AG04450 (cell line): ENCODE results near the gene CDK14. TPM values are rescaled to one million over a fixed set of nuclear protein-coding genes. Genes with fewer than 3 reads are reported as not detected.
A peak's percentile ranks its signal among the peaks of the same experiment; 100 is the strongest.

Experiments used
- CTCF ChIA-PET: fragments of 300-600, 350-600 bp; formaldehyde crosslinking; extraction: SDS; loops from one replicate; lab custom pipeline; 2022; ENCODE audit warnings: antibody characterized with exemption, inconsistent platforms; lab: Charles Lee
- POLR2A ChIA-PET: fragments of 350-600 bp; formaldehyde crosslinking; extraction: SDS; loops from one replicate; lab custom pipeline; 2021; ENCODE audit warnings: antibody characterized with exemption, inconsistent platforms; lab: Yijun Ruan, JAX
- DNase-seq: peaks from one replicate; pipeline ENCODE4 v3.0.0-alpha.2; 2011; ENCODE audit warnings: low read depth, low spot score
- H3K27ac ChIP-seq: one replicate; pipeline ENCODE4 v1.5.1; 2012; ENCODE audit warnings: low read depth, low read length, control low read depth
- H3K27me3 ChIP-seq: one replicate; pipeline ENCODE4 v1.6.0; 2012; ENCODE audit warnings: low read length; ENCODE audit not compliant: control insufficient read depth, insufficient read depth
- H3K4me3 ChIP-seq: 2 replicates; pipeline ENCODE4 v1.5.1; 2011; ENCODE audit warnings: mild to moderate bottlenecking, low read depth, low read length, control low read depth
- H3K9me3 ChIP-seq: 2 replicates; pipeline ENCODE4 v1.5.1; 2012; ENCODE audit warnings: low read length; ENCODE audit not compliant: control insufficient read depth, insufficient read depth
- CTCF ChIP-seq: IDR thresholded peaks from 2 replicates; pipeline ENCODE4 v1.5.1; 2011; ENCODE audit warnings: low read depth, low read length, control low read depth, inconsistent platforms
- polyA plus RNA-seq: library from polyadenylated mRNA; depleted of rRNA; stranded (reverse); fragments of >200 nt; gene quantifications from 2 replicates; pipeline ENCODE4 v1.2.3, GENCODE V29; 2011

CDK14 gene
- polyA plus RNA-seq, 1 experiment, result 28.4 TPM

GRCh38 chr7:90624225-90624911 is 28.2 kb downstream of the CDK14 start:
- Histone ChIP-seq H3K9me3 (no peaks in the 10 kb centered on the region), H3K4me3 (no peak overlapping the region), H3K27ac (peak overlapping the region; percentile 53), H3K27me3 (no peaks in the 10 kb centered on the region)
- TF ChIP-seq CTCF, result no peak
- POLR2A ChIA-PET, result no interaction called here
- DNase-seq, result no peak
- CTCF ChIA-PET, result interaction anchor here (0.6 to 2.2 kb wide), 4 partner anchors 28 to 410 kb away, joined by 3 to 7 read pairs (median 4); no protein-coding TSS in a partner anchor

GRCh38 chr7:90625051-90625450 is 28.9 kb downstream of the CDK14 start:
- Histone ChIP-seq H3K9me3 (no peaks in the 10 kb centered on the region), H3K27me3 (no peaks in the 10 kb centered on the region), H3K27ac (peak overlapping the region; percentile 53), H3K4me3 (peak overlapping the region; percentile 7; the same call in 1 of the 2 replicates)
- ChIA-PET POLR2A (no interaction called here), CTCF (interaction anchor here (0.7 to 2.6 kb wide), 4 partner anchors 28 to 409 kb away, joined by 3 to 7 read pairs (median 6); partner anchors contain the start of gene CDK14)
- no peak for TF ChIP-seq CTCF
- DNase-seq, result no peak

- peak overlapping the region; percentile 41 for H3K4me3 ChIP-seq
- no peaks in the 10 kb centered on the region for H3K9me3 ChIP-seq
- no peak for TF ChIP-seq CTCF
- H3K27ac ChIP-seq, result peak overlapping the region; percentile 41
- ChIA-PET POLR2A (interaction anchor here (0.6 kb wide), 1 partner anchor 31 kb away, joined by 6 read pairs; no protein-coding TSS in a partner anchor), CTCF (interaction anchor here (2.2 to 2.6 kb wide), 2 partner anchors 29 to 171 kb away, joined by 5 to 7 read pairs; partner anchors contain the start of gene CDK14)
- peak; percentile 16 for DNase-seq
- no peaks in the 10 kb centered on the region for H3K27me3 ChIP-seq
These were observed 29.4 kb downstream of the CDK14 start for GRCh38 chr7:90625562-90625961.

- Histone ChIP-seq H3K9me3 (no peaks in the 10 kb centered on the region), H3K27ac (no peak overlapping the region), H3K27me3 (no peaks in the 10 kb centered on the region), H3K4me3 (peak overlapping the region; percentile 41; the same call in 1 of the 2 replicates)
- ChIA-PET POLR2A (interaction anchor here (0.6 kb wide), 1 partner anchor 32 kb away, joined by 6 read pairs; no protein-coding TSS in a partner anchor), CTCF (interaction anchor here (2.6 kb wide), 1 partner anchor 29 kb away, joined by 7 read pairs; the partner anchor contains the start of gene CDK14)
- TF ChIP-seq CTCF, result no peak
- DNase-seq, result peak; percentile 21
These were observed 29.9 kb downstream of the CDK14 start for GRCh38 chr7:90626013-90626412.

GRCh38 chr7:90629297-90629918 is 33.3 kb downstream of the CDK14 start:
- ChIA-PET POLR2A (no interaction called here), CTCF (interaction anchor here (0.6 to 2.0 kb wide), 23 partner anchors 9 to 417 kb away, joined by 3 to 18 read pairs (median 4); partner anchors contain the start of gene CDK14)
- Histone ChIP-seq H3K9me3 (no peaks in the 10 kb centered on the region), H3K27me3 (no peaks in the 10 kb centered on the region), H3K4me3 (no peak overlapping the region), H3K27ac (no peak overlapping the region)
- peak; percentile 70 for TF ChIP-seq CTCF
- peak; percentile 26 for DNase-seq
